Activated naive CD4-positive, alpha-beta T cell treated with anti-CD3 and anti-CD28 coated beads, Interleukin-2, amount 10 ng/mL, durations not matched to agents 7 days and 5 days (primary cell): ENCODE results near the gene ZNRF1.

ENCODE experiments used
- CTCF ChIA-PET: fragments of 350-600 bp; sonication (Branson Sonifier 250); formaldehyde crosslinking; loops from one replicate; lab custom pipeline; 2021; ENCODE audit warnings: antibody characterized with exemption; lab: Charles Lee
- DNase-seq: peaks from one replicate; pipeline ENCODE4 v3.0.0-alpha.2; 2020
- H3K27ac Mint-ChIP-seq: one replicate; pipeline ENCODE4 v1.8.0; 2021; ENCODE audit warnings: mild to moderate bottlenecking, moderate library complexity, mixed read lengths
- H3K27me3 Mint-ChIP-seq: one replicate; pipeline ENCODE4 v1.8.0; 2021; ENCODE audit warnings: mild to moderate bottlenecking, mixed read lengths
- H3K36me3 Mint-ChIP-seq: one replicate; pipeline ENCODE4 v1.8.0; 2021; ENCODE audit warnings: mixed read lengths
- H3K4me1 Mint-ChIP-seq: one replicate; pipeline ENCODE4 v1.8.0; 2021; ENCODE audit warnings: mixed read lengths
- H3K4me3 Mint-ChIP-seq: one replicate; pipeline ENCODE4 v1.8.0; 2021; ENCODE audit warnings: mild to moderate bottlenecking, moderate library complexity, mixed read lengths
- H3K9me3 Mint-ChIP-seq: one replicate; pipeline ENCODE4 v1.8.0; 2021; ENCODE audit warnings: mixed read lengths

ZNRF1 gene

GRCh38 chr16:75064403-75065148 is 65.8 kb downstream of the ZNRF1 start:
- Mint-ChIP-seq H3K4me1 (peaks cover 33% of the 10 kb centered on the region), H3K27me3 (no peaks in the 10 kb centered on the region), H3K4me3 (peak overlapping the region; percentile 38), H3K27ac (peak overlapping the region; percentile 84), H3K36me3 (no peaks in the 10 kb centered on the region), H3K9me3 (no peaks in the 10 kb centered on the region)
- CTCF ChIA-PET, result interaction anchor here (0.8 to 3.7 kb wide), 9 partner anchors 9 to 252 kb away, joined by 3 to 24 read pairs (median 4); no protein-coding TSS in a partner anchor
- DNase-seq, result peak; percentile 46

GRCh38 chr16:75065149-75065505 is 66.3 kb downstream of the ZNRF1 start:
- Mint-ChIP-seq H3K27ac (peak overlapping the region; percentile 84), H3K4me1 (peaks cover 33% of the 10 kb centered on the region), H3K4me3 (peak overlapping the region; percentile 14), H3K36me3 (no peaks in the 10 kb centered on the region), H3K9me3 (no peaks in the 10 kb centered on the region), H3K27me3 (no peaks in the 10 kb centered on the region)
- CTCF ChIA-PET, result interaction anchor here (0.9 to 3.7 kb wide), 7 partner anchors 8 to 252 kb away, joined by 3 to 24 read pairs (median 4); no protein-coding TSS in a partner anchor
- DNase-seq, result peak; percentile 56

GRCh38 chr16:75065521-75066149 is 66.8 kb downstream of the ZNRF1 start:
- DNase-seq, result no peak
- H3K27me3 Mint-ChIP-seq, result no peaks in the 10 kb centered on the region
- H3K27ac Mint-ChIP-seq, result no peak overlapping the region
- CTCF ChIA-PET, result interaction anchor here (1.0 to 3.7 kb wide), 5 partner anchors 7 to 253 kb away, joined by 3 to 24 read pairs (median 5); no protein-coding TSS in a partner anchor
- H3K36me3 Mint-ChIP-seq, result no peaks in the 10 kb centered on the region
- H3K4me1 Mint-ChIP-seq, result peaks cover 38% of the 10 kb centered on the region
- no peaks in the 10 kb centered on the region for H3K9me3 Mint-ChIP-seq
- H3K4me3 Mint-ChIP-seq, result no peak overlapping the region

DNA sequence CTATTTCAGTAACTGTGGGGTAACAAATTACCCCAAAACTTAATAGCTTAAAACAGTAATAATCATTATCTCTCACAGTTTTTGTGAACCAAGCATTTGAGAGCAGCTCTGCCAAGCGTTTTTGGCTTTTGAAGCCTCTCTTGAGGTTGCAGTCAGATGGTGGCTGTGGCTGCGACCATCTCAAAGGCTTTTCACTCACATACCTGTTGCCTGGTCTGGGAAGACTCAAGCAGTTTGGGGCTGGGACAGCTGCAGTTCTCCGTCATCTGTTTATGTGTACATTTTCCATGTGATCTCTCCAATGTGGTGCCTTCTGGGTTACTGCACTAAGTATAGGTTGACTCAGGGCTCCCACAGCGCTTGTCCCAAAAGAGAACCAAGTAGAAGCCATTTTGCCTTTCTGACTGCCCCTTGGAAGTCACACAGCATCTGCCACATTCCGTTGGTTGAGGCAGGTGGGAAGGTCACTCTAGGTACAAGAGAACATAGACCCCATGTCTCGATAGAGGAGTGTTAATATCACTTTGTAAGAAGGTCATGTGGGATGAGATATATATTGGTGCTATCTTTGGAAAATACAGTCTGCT is 68.1 kb downstream of the ZNRF1 start:
- CTCF ChIA-PET, result no interaction called here

DNA sequence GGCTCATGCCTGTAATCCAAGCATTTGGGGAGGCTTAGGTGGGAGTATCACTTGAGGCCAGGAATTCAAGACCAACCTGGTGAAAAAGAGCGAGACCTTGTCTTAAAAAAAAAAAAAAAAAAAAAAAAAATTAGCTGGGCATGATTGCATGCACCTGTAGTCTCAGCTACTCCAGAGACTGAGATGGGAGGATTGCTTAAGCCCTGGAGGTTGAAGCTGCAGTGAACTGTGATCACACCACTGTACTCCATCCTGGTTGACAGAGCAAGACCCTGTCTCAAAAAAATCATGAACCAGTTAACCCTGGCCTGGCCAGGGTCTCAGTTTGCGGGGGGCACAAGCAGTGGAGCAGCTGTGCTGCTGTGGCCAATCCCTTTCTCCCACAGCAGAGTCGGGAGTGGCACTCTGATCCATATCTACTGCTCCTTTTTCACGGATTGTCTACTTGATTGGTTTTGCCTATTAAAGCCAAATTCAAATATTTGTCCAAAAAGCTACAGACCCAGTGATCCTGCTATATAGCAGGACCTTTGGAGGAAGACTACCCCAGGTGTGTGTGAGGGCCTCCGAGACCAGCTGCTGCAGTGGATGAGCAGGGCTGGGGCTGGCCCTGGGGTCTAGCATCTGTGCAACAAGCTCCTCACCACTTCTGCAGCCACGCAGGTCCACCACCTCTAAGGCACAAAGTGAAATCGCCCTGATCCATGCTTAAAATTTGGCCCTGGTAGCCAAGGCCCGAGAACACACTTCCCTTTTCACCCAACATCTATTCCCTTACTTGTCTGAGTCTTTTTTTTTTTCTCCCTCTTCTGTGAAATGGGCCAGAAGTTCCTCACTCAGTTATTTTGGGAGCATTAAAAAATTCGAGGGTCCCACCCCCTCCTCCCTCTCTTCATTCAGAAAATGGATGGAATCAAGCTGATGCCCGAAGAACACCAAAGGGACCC is 69.5 kb downstream of the ZNRF1 start:
- H3K27ac Mint-ChIP-seq, result no peak overlapping the region
- CTCF ChIA-PET, result interaction anchor here (1.2 kb wide), 1 partner anchor 43 kb away, joined by 3 read pairs; no protein-coding TSS in a partner anchor
- H3K9me3 Mint-ChIP-seq, result no peaks in the 10 kb centered on the region
- no peak for DNase-seq
- H3K27me3 Mint-ChIP-seq, result no peaks in the 10 kb centered on the region
- no peak overlapping the region for H3K4me3 Mint-ChIP-seq
- H3K36me3 Mint-ChIP-seq, result no peaks in the 10 kb centered on the region
- peaks cover 41% of the 10 kb centered on the region for H3K4me1 Mint-ChIP-seq

More for the DNA sequence above, 68.1 kb downstream of the ZNRF1 start:
- DNase-seq, result no peak
- Mint-ChIP-seq H3K36me3 (no peaks in the 10 kb centered on the region), H3K27ac (no peak overlapping the region), H3K4me3 (no peak overlapping the region), H3K9me3 (no peaks in the 10 kb centered on the region), H3K27me3 (no peaks in the 10 kb centered on the region), H3K4me1 (peaks cover 40% of the 10 kb centered on the region)

DNA sequence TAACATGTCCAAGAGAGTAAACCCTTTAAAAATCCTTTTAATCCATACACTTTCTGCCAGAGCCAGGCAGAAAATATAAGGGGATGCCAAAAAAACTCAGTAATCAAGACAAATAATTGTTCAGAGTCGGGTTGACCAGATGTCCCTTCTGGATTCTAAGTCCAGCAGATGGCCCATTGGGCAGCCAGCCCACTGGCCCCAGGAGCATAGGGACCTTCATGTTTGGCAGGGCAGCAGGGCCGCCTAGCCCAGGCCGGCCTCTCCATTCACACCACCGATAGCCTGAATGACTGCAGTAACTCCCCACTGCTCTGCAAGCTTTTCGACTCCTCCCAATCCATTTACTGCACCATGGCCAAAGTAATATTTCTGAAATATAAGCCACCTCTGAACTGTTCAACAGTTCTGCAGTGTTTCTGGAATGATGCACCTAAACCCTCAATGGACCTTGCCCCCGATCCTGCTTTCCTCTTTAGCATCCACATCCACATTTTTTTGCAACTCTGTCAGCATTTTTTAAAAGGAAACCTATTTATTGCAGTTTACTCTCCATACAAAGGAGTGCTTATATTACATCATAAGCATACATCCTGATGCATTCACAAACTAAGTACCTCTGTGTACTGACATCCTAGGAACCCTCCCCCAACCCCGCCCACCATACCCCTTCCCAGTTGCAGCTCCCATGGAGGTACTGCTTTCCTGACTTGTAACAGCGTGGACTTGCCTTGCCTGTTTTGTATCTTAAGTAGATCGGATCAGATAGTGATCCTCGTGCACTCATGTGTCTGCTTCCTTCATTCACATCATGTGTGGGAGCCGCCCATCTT is 71.4 kb downstream of the ZNRF1 start:
- Mint-ChIP-seq H3K27me3 (no peaks in the 10 kb centered on the region), H3K4me3 (no peak overlapping the region), H3K36me3 (no peaks in the 10 kb centered on the region), H3K27ac (peak overlapping the region; percentile 17), H3K9me3 (no peaks in the 10 kb centered on the region), H3K4me1 (peaks cover 41% of the 10 kb centered on the region)
- CTCF ChIA-PET, result interaction anchor here (1.1 to 1.4 kb wide), 2 partner anchors 41 to 72 kb away, joined by 3 to 6 read pairs; partner anchors contain the start of gene ZNRF1
- no peak for DNase-seq

DNA sequence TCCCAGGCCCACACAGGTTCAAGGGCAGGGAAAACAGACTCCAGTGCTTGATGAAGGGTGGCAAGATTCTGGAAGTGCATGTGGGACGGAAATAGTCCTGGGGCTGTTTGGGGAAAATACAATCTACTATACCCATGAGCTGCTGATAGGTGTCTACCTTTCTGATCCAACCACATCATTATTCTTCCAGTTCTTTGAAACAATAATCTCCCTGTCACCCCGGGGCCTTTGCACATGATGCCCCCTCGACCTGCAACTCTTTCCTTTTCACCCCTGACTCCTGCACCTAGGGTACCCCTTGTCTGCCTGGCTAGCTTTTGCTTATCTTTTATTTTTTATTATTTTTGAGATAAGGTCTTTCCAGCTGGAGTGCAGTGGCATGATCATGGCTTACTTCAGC is 72.8 kb downstream of the ZNRF1 start:
- DNase-seq, result no peak
- Mint-ChIP-seq H3K4me3 (no peak overlapping the region), H3K27me3 (no peaks in the 10 kb centered on the region), H3K9me3 (peaks cover 2% of the 10 kb centered on the region), H3K27ac (no peak overlapping the region), H3K4me1 (peaks cover 49% of the 10 kb centered on the region), H3K36me3 (peaks cover 2% of the 10 kb centered on the region)
- CTCF ChIA-PET, result interaction anchor here (1.1 to 1.7 kb wide), 4 partner anchors 13 to 73 kb away, joined by 3 to 7 read pairs (median 4); partner anchors contain the start of gene ZNRF1

DNA sequence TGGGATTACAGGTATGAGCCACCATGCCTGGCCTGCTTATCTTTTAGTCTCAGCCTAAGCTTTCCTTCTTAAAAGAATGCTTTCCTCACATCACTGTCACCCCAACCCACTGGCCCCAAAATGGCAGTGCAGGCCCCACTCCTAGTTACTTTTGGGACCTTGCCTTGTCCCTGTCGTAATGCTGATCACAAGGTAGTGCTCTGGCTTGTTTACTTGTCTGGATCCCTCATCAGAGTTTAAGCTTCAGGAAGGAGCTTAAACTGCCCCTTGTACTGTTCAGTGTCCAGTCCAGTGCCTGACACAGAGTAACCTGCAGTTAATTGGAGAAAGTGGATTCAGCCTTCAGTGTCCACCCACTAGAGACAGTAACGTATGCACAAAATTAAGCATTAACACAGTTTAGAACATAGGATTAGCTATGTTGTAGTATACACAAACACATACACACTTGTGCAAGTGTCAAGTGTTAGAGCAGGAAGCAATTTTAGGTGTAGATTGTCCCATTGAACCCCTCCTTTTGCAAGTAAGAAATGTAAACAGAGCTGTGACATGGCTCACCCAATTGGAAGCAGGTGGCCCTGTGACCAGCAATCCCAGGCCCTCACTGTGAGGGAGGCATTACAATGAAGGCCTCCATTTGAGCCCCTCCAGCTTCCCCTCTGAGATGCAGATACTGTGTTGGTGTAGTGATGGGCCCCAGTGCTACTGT is 73.6 kb downstream of the ZNRF1 start:
- Mint-ChIP-seq H3K4me3 (no peak overlapping the region), H3K4me1 (peaks cover 54% of the 10 kb centered on the region), H3K27ac (no peak overlapping the region), H3K27me3 (no peaks in the 10 kb centered on the region), H3K36me3 (peaks cover 5% of the 10 kb centered on the region), H3K9me3 (peaks cover 3% of the 10 kb centered on the region)
- CTCF ChIA-PET, result interaction anchor here (1.0 to 1.7 kb wide), 6 partner anchors 7 to 74 kb away, joined by 3 to 7 read pairs (median 4); partner anchors contain the start of gene ZNRF1
- no peak for DNase-seq

- Mint-ChIP-seq H3K27ac (no peak overlapping the region), H3K4me3 (no peak overlapping the region), H3K36me3 (peaks cover 7% of the 10 kb centered on the region), H3K9me3 (peaks cover 6% of the 10 kb centered on the region), H3K4me1 (peaks cover 63% of the 10 kb centered on the region), H3K27me3 (no peaks in the 10 kb centered on the region)
- CTCF ChIA-PET, result interaction anchor here (1.0 to 2.8 kb wide), 6 partner anchors 9 to 75 kb away, joined by 3 to 13 read pairs (median 10); partner anchors contain the start of gene ZNRF1
- no peak for DNase-seq
Measured at GRCh38 chr16:75073545-75074303, 74.9 kb downstream of the ZNRF1 start.

- no peak for DNase-seq
- Mint-ChIP-seq H3K9me3 (peaks cover 8% of the 10 kb centered on the region), H3K4me1 (peaks cover 63% of the 10 kb centered on the region), H3K27ac (no peak overlapping the region), H3K27me3 (no peaks in the 10 kb centered on the region), H3K36me3 (peaks cover 7% of the 10 kb centered on the region), H3K4me3 (no peak overlapping the region)
- CTCF ChIA-PET, result interaction anchor here (0.6 to 2.8 kb wide), 8 partner anchors 9 to 76 kb away, joined by 3 to 13 read pairs (median 6); partner anchors contain the start of gene ZNRF1
Measured at GRCh38 chr16:75074304-75074793, 75.5 kb downstream of the ZNRF1 start.

GRCh38 chr16:75074920-75075687 is 76.3 kb downstream of the ZNRF1 start:
- CTCF ChIA-PET, result interaction anchor here (0.6 to 2.8 kb wide), 8 partner anchors 9 to 77 kb away, joined by 3 to 13 read pairs (median 6); partner anchors contain the start of gene ZNRF1
- Mint-ChIP-seq H3K9me3 (peaks cover 8% of the 10 kb centered on the region), H3K27ac (peak overlapping the region; percentile 89), H3K4me1 (peaks cover 63% of the 10 kb centered on the region), H3K36me3 (peaks cover 7% of the 10 kb centered on the region), H3K27me3 (no peaks in the 10 kb centered on the region), H3K4me3 (peak overlapping the region; percentile 39)
- peak; percentile 88 for DNase-seq
